22Rv1 (cell line): ENCODE results near the gene MALRD1.

ENCODE experiments used
- ZFX ChIP-seq: fragments of 450-650 bp; IDR thresholded peaks from 2 replicates; pipeline ENCODE4 v1.6.1; 2017; ENCODE audit warnings: antibody characterized with exemption, borderline replicate concordance
- TF ChIP-seq, protein P1 (sequence below): fragments of 450-650 bp; IDR thresholded peaks from 2 replicates; pipeline ENCODE4 v1.5.1; 2017; ENCODE audit warnings: mild to moderate bottlenecking

DNA sequence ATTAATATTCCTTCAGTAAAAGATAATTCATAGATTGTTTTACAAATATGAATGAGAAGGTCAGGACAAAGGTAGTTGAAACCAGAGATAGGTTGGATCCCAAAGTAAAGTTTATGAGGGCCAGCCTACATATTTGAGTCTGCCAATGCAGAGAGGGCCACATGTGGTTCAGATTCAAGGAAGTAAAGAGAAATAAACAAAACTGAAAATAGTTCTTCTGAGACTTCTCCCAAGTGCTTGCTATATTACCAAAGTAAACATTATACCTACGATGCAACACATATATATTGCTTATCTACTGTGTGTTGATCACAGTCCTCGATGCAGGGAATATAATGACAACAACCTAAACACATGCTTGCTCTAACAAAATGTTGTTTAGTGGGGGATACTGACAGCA lies 109.8 kb downstream of the MALRD1 start:
- TF ChIP-seq, protein P1, sequence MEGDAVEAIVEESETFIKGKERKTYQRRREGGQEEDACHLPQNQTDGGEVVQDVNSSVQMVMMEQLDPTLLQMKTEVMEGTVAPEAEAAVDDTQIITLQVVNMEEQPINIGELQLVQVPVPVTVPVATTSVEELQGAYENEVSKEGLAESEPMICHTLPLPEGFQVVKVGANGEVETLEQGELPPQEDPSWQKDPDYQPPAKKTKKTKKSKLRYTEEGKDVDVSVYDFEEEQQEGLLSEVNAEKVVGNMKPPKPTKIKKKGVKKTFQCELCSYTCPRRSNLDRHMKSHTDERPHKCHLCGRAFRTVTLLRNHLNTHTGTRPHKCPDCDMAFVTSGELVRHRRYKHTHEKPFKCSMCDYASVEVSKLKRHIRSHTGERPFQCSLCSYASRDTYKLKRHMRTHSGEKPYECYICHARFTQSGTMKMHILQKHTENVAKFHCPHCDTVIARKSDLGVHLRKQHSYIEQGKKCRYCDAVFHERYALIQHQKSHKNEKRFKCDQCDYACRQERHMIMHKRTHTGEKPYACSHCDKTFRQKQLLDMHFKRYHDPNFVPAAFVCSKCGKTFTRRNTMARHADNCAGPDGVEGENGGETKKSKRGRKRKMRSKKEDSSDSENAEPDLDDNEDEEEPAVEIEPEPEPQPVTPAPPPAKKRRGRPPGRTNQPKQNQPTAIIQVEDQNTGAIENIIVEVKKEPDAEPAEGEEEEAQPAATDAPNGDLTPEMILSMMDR: no peak
- no peak for TF ChIP-seq ZFX
